Vagina (tissue), 2 donors: ENCODE data around the gene ZNF516. TPM values are rescaled to one million over a fixed set of nuclear protein-coding genes. Genes with fewer than 3 reads are reported as not detected.

Experiments
- DNase-seq, 2 donors: peaks; one replicate each; pipeline ENCODE4 v3.0.0-alpha.2; 2017; ENCODE audit errors: extremely low spot score in 2 of 2
- H3K27ac ChIP-seq: fragments of 200-600 bp; sonication (generic); one replicate; pipeline ENCODE4 v1.5.1; 2019
- H3K27me3 ChIP-seq: fragments of 200-600 bp; sonication (generic); one replicate; pipeline ENCODE4 v1.5.1; 2019
- H3K36me3 ChIP-seq, 2 donors: fragments of 200-600 bp; sonication (generic); one replicate each; pipeline ENCODE4 v1.5.1; 2017 to 2019
- H3K4me1 ChIP-seq: fragments of 200-600 bp; sonication (generic); one replicate; pipeline ENCODE4 v1.5.1; 2019
- H3K4me3 ChIP-seq, 2 donors: fragments of 200-600 bp; sonication (generic); 1 replicate in 1 of 2; 2 replicates in 1 of 2; pipeline ENCODE4 v1.5.1; 2016 to 2019
- H3K9me3 ChIP-seq: fragments of 200-600 bp; sonication (generic); one replicate; pipeline ENCODE4 v1.5.1; 2019
- CTCF ChIP-seq, 3 experiments: fragments of 450-650 bp in 2 of 3; fragments of 200-600 bp in 1 of 3; sonication (generic) in 1 of 3; IDR thresholded peaks; one replicate each; pipeline ENCODE4 v1.5.1; 2017 to 2019; ENCODE audit warnings: antibody characterized with exemption in 3 of 3, mild to moderate bottlenecking in 2 of 3, moderate library complexity in 2 of 3
- POLR2A ChIP-seq, 2 donors: fragments of 450-650 bp; IDR thresholded peaks; one replicate each; pipeline ENCODE4 v1.6.1; 2017; ENCODE audit warnings: antibody characterized with exemption in 2 of 2, mild to moderate bottlenecking in 2 of 2, moderate library complexity in 2 of 2
- POLR2AphosphoS5 ChIP-seq, 2 donors: sonication (generic); formaldehyde crosslinking; IDR thresholded peaks; one replicate each; pipeline ENCODE4 v1.9.0; 2017; ENCODE audit warnings: antibody characterized with exemption in 2 of 2, mild to moderate bottlenecking in 2 of 2, low read depth in 1 of 2; ENCODE audit not compliant: insufficient read depth in 1 of 2
- intact Hi-C: fragments of 100-400 bp; cut with DNase I; formaldehyde crosslinking; loops from one replicate; pipeline ENCODE4 v1.15.1; 2023
- total RNA-seq: library from RNA; depleted of rRNA; stranded (reverse); fragments of >200 nt; gene quantifications from one replicate; pipeline ENCODE4 v1.2.3, GENCODE V29; 2016

ZNF516 gene
- total RNA-seq, 1 donor from 2014 or later: 46.4 TPM

- Histone ChIP-seq H3K4me3 (no peak overlapping the region), H3K36me3 (no peaks in the 10 kb centered on the region), H3K4me1 (peaks cover 76% of the 10 kb centered on the region), H3K27me3 (no peaks in the 10 kb centered on the region), H3K9me3 (no peaks in the 10 kb centered on the region), H3K27ac (peak overlapping the region; percentile 54)
- DNase-seq: peak in 1 of 2 donors; percentile 71
- intact Hi-C loops: loop anchor here (5.0 kb wide), 1 partner anchor 215 kb away; no protein-coding TSS in a partner anchor
- no peak for TF ChIP-seq POLR2A (IDR thresholded peaks at IDR 0.05)
Observed at GRCh38 chr18:76407681-76408080, 87.4 kb downstream of the ZNF516 start.

- Histone ChIP-seq H3K4me3 (no peak overlapping the region), H3K9me3 (no peaks in the 10 kb centered on the region), H3K4me1 (peaks cover 75% of the 10 kb centered on the region), H3K27ac (peak overlapping the region; percentile 54), H3K27me3 (no peaks in the 10 kb centered on the region), H3K36me3 (no peaks in the 10 kb centered on the region)
- peak in 1 of 2 donors; percentile 69 for DNase-seq
- intact Hi-C loops: loop anchor here (5.0 kb wide), 1 partner anchor 216 kb away; no protein-coding TSS in a partner anchor
- TF ChIP-seq POLR2AphosphoS5 (IDR thresholded peaks at IDR 0.05; ENCODE audit: insufficient read depth in 1 of 2, low read depth in 1 of 2): no peak
- TF ChIP-seq CTCF (IDR thresholded peaks at IDR 0.05): no peak
- no peak for TF ChIP-seq POLR2A (IDR thresholded peaks at IDR 0.05)
Observed at GRCh38 chr18:76406791-76407190, 88.3 kb downstream of the ZNF516 start.

- Histone ChIP-seq H3K4me1 (peaks cover 71% of the 10 kb centered on the region), H3K27me3 (no peaks in the 10 kb centered on the region), H3K36me3 (no peaks in the 10 kb centered on the region), H3K27ac (peak overlapping the region; percentile 54), H3K9me3 (no peaks in the 10 kb centered on the region), H3K4me3 (no peak overlapping the region)
- intact Hi-C loops: loop anchor here (5.0 kb wide), 1 partner anchor 216 kb away; no protein-coding TSS in a partner anchor
- peak in 1 of 2 donors; percentile 72 for DNase-seq
- TF ChIP-seq CTCF (IDR thresholded peaks at IDR 0.05): peak in 1 of 3 experiments; percentile 36
- TF ChIP-seq POLR2AphosphoS5 (IDR thresholded peaks at IDR 0.05; ENCODE audit: insufficient read depth in 1 of 2, low read depth in 1 of 2): no peak
- TF ChIP-seq POLR2A (IDR thresholded peaks at IDR 0.05): no peak
Observed at GRCh38 chr18:76405681-76406356, 89.2 kb downstream of the ZNF516 start.

- Histone ChIP-seq H3K27me3 (no peaks in the 10 kb centered on the region), H3K9me3 (no peaks in the 10 kb centered on the region), H3K36me3 (no peaks in the 10 kb centered on the region), H3K4me3 (no peak overlapping the region), H3K27ac (peak overlapping the region; percentile 54), H3K4me1 (peaks cover 70% of the 10 kb centered on the region)
- intact Hi-C loops: loop anchor here (5.0 kb wide), 1 partner anchor 217 kb away; no protein-coding TSS in a partner anchor
- TF ChIP-seq POLR2A (IDR thresholded peaks at IDR 0.05) (no peak), CTCF (IDR thresholded peaks at IDR 0.05) (no peak), POLR2AphosphoS5 (IDR thresholded peaks at IDR 0.05; ENCODE audit: insufficient read depth in 1 of 2, low read depth in 1 of 2) (no peak)
- DNase-seq: no peak
Observed at GRCh38 chr18:76405280-76405679, 89.8 kb downstream of the ZNF516 start.

GRCh38 chr18:76404345-76404831, 90.7 kb downstream of the ZNF516 start:
- intact Hi-C loops: loop anchor here (5.0 kb wide), 1 partner anchor 283 kb away; no protein-coding TSS in a partner anchor
- no peaks in the 10 kb centered on the region for H3K36me3 ChIP-seq
- no peak overlapping the region for H3K27ac ChIP-seq
- no peaks in the 10 kb centered on the region for H3K9me3 ChIP-seq
- TF ChIP-seq POLR2AphosphoS5 (IDR thresholded peaks at IDR 0.05; ENCODE audit: insufficient read depth in 1 of 2, low read depth in 1 of 2) (no peak), CTCF (IDR thresholded peaks at IDR 0.05) (no peak), POLR2A (IDR thresholded peaks at IDR 0.05) (no peak)
- H3K4me3 ChIP-seq: no peak overlapping the region
- H3K27me3 ChIP-seq: no peaks in the 10 kb centered on the region
- H3K4me1 ChIP-seq: peaks cover 70% of the 10 kb centered on the region
- DNase-seq: no peak
